ENCODE results near the gene PRKD1. TPM values are rescaled to one million over a fixed set of nuclear protein-coding genes. Genes with fewer than 3 reads are reported as not detected.
A peak's percentile ranks its signal among the peaks of the same experiment; 100 is the strongest.

The PRKD1 gene
- total RNA-seq, 2 donors from 2014 or later: 12.0 to 12.6 TPM

GRCh38 chr14:29838752-29839151 lies 88.9 kb downstream of the PRKD1 start:
- Mint-ChIP-seq H3K27me3 (ENCODE audit: insufficient read depth) (no peaks in the 10 kb centered on the region), H3K4me1 (no peaks in the 10 kb centered on the region), H3K4me3 (no peak overlapping the region), H3K27ac (no peak overlapping the region), H3K36me3 (ENCODE audit: low read depth) (peaks cover 22% of the 10 kb centered on the region), H3K9me3 (peaks cover 47% of the 10 kb centered on the region)
- Histone ChIP-seq H3K27ac (ENCODE audit: low read depth, low read length) (no peak overlapping the region), H3K4me1 (ENCODE audit: control insufficient read depth, insufficient read depth, low read length) (no peaks in the 10 kb centered on the region), H3K9ac (ENCODE audit: extremely low read depth, low read length, poor library complexity, severe bottlenecking) (no peak overlapping the region), H3K27me3 (ENCODE audit: control insufficient read depth, insufficient read depth, low read length, poor library complexity, severe bottlenecking) (no peaks in the 10 kb centered on the region), H3K4me3 (ENCODE audit: low read length) (peak overlapping the region; percentile 53), H3K36me3 (ENCODE audit: control insufficient read depth, insufficient read depth, low read length) (no peaks in the 10 kb centered on the region), H3K9me3 (ENCODE audit: control insufficient read depth, low read length) (peaks cover 48% of the 10 kb centered on the region)
- TF ChIP-seq CTCF (conservative IDR thresholded peaks at IDR 0.05): no peak
- DNase-seq: no peak
- 60% methylated on average over 2 of the region's 2 CpGs; no CpG with 5 or more reads in 1 of the 2 experiments for WGBS, 2 experiments (ENCODE audit: insufficient coverage in 1 of 2, insufficient read length in 1 of 2)

- no peaks in the 10 kb centered on the region for H3K36me3 ChIP-seq (ENCODE audit: control insufficient read depth, insufficient read depth, low read length)
These were observed 91.3 kb downstream of the PRKD1 start for GRCh38 chr14:29836395-29836794.

GRCh38 chr14:29832042-29832441 lies 95.6 kb downstream of the PRKD1 start:
- no peaks in the 10 kb centered on the region for H3K4me1 ChIP-seq (ENCODE audit: control insufficient read depth, insufficient read depth, low read length)

More at GRCh38 chr14:29836395-29836794, 91.3 kb downstream of the PRKD1 start:
- peaks cover 21% of the 10 kb centered on the region for H3K36me3 Mint-ChIP-seq (ENCODE audit: low read depth)
- H3K4me1 Mint-ChIP-seq: no peaks in the 10 kb centered on the region
- H3K27me3 Mint-ChIP-seq (ENCODE audit: insufficient read depth): no peaks in the 10 kb centered on the region
- 80 to 88% methylated on average over 2 of the region's 2 CpGs for WGBS, 2 experiments (ENCODE audit: insufficient coverage in 1 of 2, insufficient read length in 1 of 2)
- Histone ChIP-seq H3K9ac (ENCODE audit: extremely low read depth, low read length, poor library complexity, severe bottlenecking) (no peak overlapping the region), H3K27me3 (ENCODE audit: control insufficient read depth, insufficient read depth, low read length, poor library complexity, severe bottlenecking) (no peaks in the 10 kb centered on the region), H3K4me3 (ENCODE audit: low read length) (no peak overlapping the region), H3K27ac (ENCODE audit: low read depth, low read length) (no peak overlapping the region), H3K9me3 (ENCODE audit: control insufficient read depth, low read length) (peaks cover 37% of the 10 kb centered on the region), H3K4me1 (ENCODE audit: control insufficient read depth, insufficient read depth, low read length) (no peaks in the 10 kb centered on the region)
- H3K9me3 Mint-ChIP-seq: peaks cover 39% of the 10 kb centered on the region
- H3K27ac Mint-ChIP-seq: no peak overlapping the region
- no peak overlapping the region for H3K4me3 Mint-ChIP-seq
- DNase-seq: no peak
- no peak for TF ChIP-seq CTCF (conservative IDR thresholded peaks at IDR 0.05)

More at GRCh38 chr14:29832042-29832441, 95.6 kb downstream of the PRKD1 start:
- 93% methylated on average over 2 of the region's 3 CpGs; no CpG with 5 or more reads in 1 of the 2 experiments for WGBS, 2 experiments (ENCODE audit: insufficient coverage in 1 of 2, insufficient read length in 1 of 2)
- no peak for TF ChIP-seq CTCF (conservative IDR thresholded peaks at IDR 0.05)
- H3K27me3 Mint-ChIP-seq (ENCODE audit: insufficient read depth): no peaks in the 10 kb centered on the region
- peaks cover 6% of the 10 kb centered on the region for H3K9me3 Mint-ChIP-seq
- H3K4me3 Mint-ChIP-seq: no peak overlapping the region
- DNase-seq: no peak
- Histone ChIP-seq H3K9me3 (ENCODE audit: control insufficient read depth, low read length) (no peaks in the 10 kb centered on the region), H3K27me3 (ENCODE audit: control insufficient read depth, insufficient read depth, low read length, poor library complexity, severe bottlenecking) (no peaks in the 10 kb centered on the region), H3K27ac (ENCODE audit: low read depth, low read length) (no peak overlapping the region), H3K4me3 (ENCODE audit: low read length) (no peak overlapping the region), H3K36me3 (ENCODE audit: control insufficient read depth, insufficient read depth, low read length) (no peaks in the 10 kb centered on the region), H3K9ac (ENCODE audit: extremely low read depth, low read length, poor library complexity, severe bottlenecking) (no peak overlapping the region)
- H3K4me1 Mint-ChIP-seq: no peaks in the 10 kb centered on the region
- H3K36me3 Mint-ChIP-seq (ENCODE audit: low read depth): no peaks in the 10 kb centered on the region
- no peak overlapping the region for H3K27ac Mint-ChIP-seq
